Uterus (tissue), 4 donors: ENCODE measurements around the gene RPS27. TPM values are rescaled to one million over a fixed set of nuclear protein-coding genes. Genes with fewer than 3 reads are reported as not detected.

Source experiments
- DNase-seq, 2 donors: peaks; one replicate each; pipeline ENCODE4 v3.0.0-alpha.2; 2019 to 2020
- H3K27ac ChIP-seq, 2 donors: fragments of 200-600 bp; sonication (generic); 1 replicate in 1 of 2; 2 replicates in 1 of 2; pipeline ENCODE4 v1.5.1; 2016 to 2018
- H3K27me3 ChIP-seq, 2 donors: fragments of 200-600 bp; sonication (generic); one replicate each; pipeline ENCODE4 v1.5.1; 2018 to 2019; ENCODE audit warnings: control low read depth in 1 of 2
- H3K36me3 ChIP-seq, 2 donors: fragments of 200-600 bp; sonication (generic); one replicate each; pipeline ENCODE4 v1.5.1; 2019; ENCODE audit warnings: control low read depth in 1 of 2
- H3K4me1 ChIP-seq, 2 donors: fragments of 200-600 bp; sonication (generic); one replicate each; pipeline ENCODE4 v1.5.1; 2018 to 2019; ENCODE audit warnings: control low read depth in 1 of 2
- H3K4me3 ChIP-seq, 2 donors: fragments of 200-600 bp; sonication (generic); 1 replicate in 1 of 2; 2 replicates in 1 of 2; pipeline ENCODE4 v1.5.1; 2018 to 2019; ENCODE audit warnings: mild to moderate bottlenecking in 1 of 2
- H3K9me3 ChIP-seq, 2 donors: fragments of 200-600 bp; sonication (generic); one replicate each; pipeline ENCODE4 v1.5.1; 2019; ENCODE audit warnings: control low read depth in 1 of 2
- CTCF ChIP-seq, 4 experiments: fragments of 200-600 bp in 2 of 4; fragments of 450-650 bp in 2 of 4; sonication (generic) in 2 of 4; IDR thresholded peaks; one replicate each; pipeline ENCODE4 v1.5.1; 2016 to 2019; ENCODE audit warnings: antibody characterized with exemption in 4 of 4, mild to moderate bottlenecking in 2 of 4, moderate library complexity in 1 of 4
- POLR2A ChIP-seq, 2 donors: fragments of 450-650 bp; IDR thresholded peaks; one replicate each; pipeline ENCODE4 v1.6.1; 2016; ENCODE audit warnings: antibody characterized with exemption in 2 of 2, mild to moderate bottlenecking in 1 of 2, moderate library complexity in 1 of 2
- intact Hi-C: fragments of 100-400 bp; cut with DNase I; formaldehyde crosslinking; loops from one replicate; pipeline ENCODE4 v1.15.1; 2023; ENCODE audit warnings: low total_unique reads
- total RNA-seq, 4 donors: library from RNA; depleted of rRNA in 3 of 4; stranded (reverse); fragments of >200 nt in 3 of 4; gene quantifications; one replicate each; pipeline versions ENCODE4 v1.1.0 to v1.2.4, GENCODE V29; 2014 to 2023
- donor health status: DM: yes; HTN: yes; CAD: no.

Gene RPS27
- 1,000 to 10,000 TPM in 3 of 4 donors, 100 to 1,000 TPM in 1; 826 to 6,388 (median 2,664) TPM for total RNA-seq

GRCh38 chr1:153990468-153991150 is at the start of gene RPS27:
RPS27 (plus strand) TSS chr1:153990762; CDS start chr1:153990797, 35 bp downstream.
- Histone ChIP-seq H3K27ac (peak within 1 kb of the TSS; percentile 94 to 99), H3K4me1 (peaks cover 0 to 16% of the 10 kb centered on the region in 2 donors), H3K9me3 (no peaks in the 10 kb centered on the region), H3K4me3 (peak within 1 kb of the TSS; percentile 74 to 99), H3K36me3 (no peaks in the 10 kb centered on the region), H3K27me3 (no peaks in the 10 kb centered on the region)
- intact Hi-C loops: loop anchor here (5.0 kb wide), 1 partner anchor 193 kb away; no protein-coding TSS in a partner anchor
- TF ChIP-seq POLR2A (IDR thresholded peaks at IDR 0.05) (peak; percentile 94 to 98), CTCF (IDR thresholded peaks at IDR 0.05) (peak in 2 of 4 experiments; percentile 30 to 33)
- peak; percentile 87 to 96 for DNase-seq

- Histone ChIP-seq H3K9me3 (no peaks in the 10 kb centered on the region), H3K27ac (no peak overlapping the region), H3K27me3 (no peaks in the 10 kb centered on the region), H3K36me3 (no peaks in the 10 kb centered on the region), H3K4me3 (no peak overlapping the region), H3K4me1 (peaks cover 6 to 10% of the 10 kb centered on the region in 2 donors)
- no peak for TF ChIP-seq POLR2A (IDR thresholded peaks at IDR 0.05)
- TF ChIP-seq CTCF (IDR thresholded peaks at IDR 0.05): no peak
- intact Hi-C loops: no loop called here
- DNase-seq: no peak
Observed at GRCh38 chr1:153941826-153942725, 48.5 kb upstream of the RPS27 start.

GRCh38 chr1:153942766-153943549 is 47.6 kb upstream of the RPS27 start:
- no peaks in the 10 kb centered on the region for H3K27me3 ChIP-seq
- no peak overlapping the region for H3K4me3 ChIP-seq
- TF ChIP-seq CTCF (IDR thresholded peaks at IDR 0.05): no peak
- TF ChIP-seq POLR2A (IDR thresholded peaks at IDR 0.05): no peak
- DNase-seq: no peak
- intact Hi-C loops: no loop called here
- H3K4me1 ChIP-seq: peaks cover 6 to 10% of the 10 kb centered on the region in 2 donors
- no peak overlapping the region for H3K27ac ChIP-seq
- H3K9me3 ChIP-seq: no peaks in the 10 kb centered on the region
- H3K36me3 ChIP-seq: no peaks in the 10 kb centered on the region

GRCh38 chr1:153944005-153944826 is 46.3 kb upstream of the RPS27 start:
- DNase-seq: no peak
- Histone ChIP-seq H3K27me3 (no peaks in the 10 kb centered on the region), H3K9me3 (no peaks in the 10 kb centered on the region), H3K36me3 (no peaks in the 10 kb centered on the region), H3K4me3 (no peak overlapping the region), H3K27ac (peak overlapping the region; percentile 94 to 98), H3K4me1 (peaks cover 6 to 10% of the 10 kb centered on the region in 2 donors)
- intact Hi-C loops: no loop called here
- TF ChIP-seq POLR2A (IDR thresholded peaks at IDR 0.05): no peak
- TF ChIP-seq CTCF (IDR thresholded peaks at IDR 0.05): no peak
